Measurements from ENCODE around the gene ANKRD11.

DNA sequence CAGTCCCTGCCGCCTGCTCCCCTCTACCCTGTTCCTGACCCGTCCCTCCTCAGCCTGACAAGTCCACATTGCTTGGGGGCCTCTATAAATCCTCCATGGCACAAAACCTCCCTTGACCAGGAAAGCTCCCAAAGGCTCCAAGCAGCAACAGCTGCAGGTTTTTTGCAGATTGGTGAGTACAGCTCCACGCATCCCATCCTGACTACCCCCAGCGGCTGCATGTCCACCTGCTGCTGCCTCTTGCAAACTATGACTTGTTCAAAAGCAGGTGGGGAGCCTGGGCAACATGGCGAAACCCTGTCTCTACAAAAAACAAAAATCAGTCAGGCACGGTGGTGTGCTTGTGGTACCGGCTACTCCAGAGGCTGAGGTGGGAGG, 122.8 kb downstream of the ANKRD11 start:
- TF ChIP-seq CTCF (IDR thresholded peaks at IDR 0.05; ENCODE audit: insufficient read depth, low read length, poor library complexity, severe bottlenecking), result no peak
- no peak for TF ChIP-seq EZH2phosphoT487 (conservative IDR thresholded peaks at IDR 0.05; ENCODE audit: low read length)

Data from SU-DHL-6 (cell line).